NCI-H1417 (cell line): ENCODE data around the gene SPATS2.
A peak's percentile ranks its signal among the peaks of the same experiment; 100 is the strongest.
"Not testable (repeated sequence)": the region's sequence is repeated elsewhere in the genome, so short reads cannot be mapped to it uniquely, and the experiment has no call there.

Source experiments
- DNase-seq, 3 experiments: peaks; one replicate each; lab custom pipeline; 2025; lab: John Stamatoyannopoulos, UW

The SPATS2 gene

DNA sequence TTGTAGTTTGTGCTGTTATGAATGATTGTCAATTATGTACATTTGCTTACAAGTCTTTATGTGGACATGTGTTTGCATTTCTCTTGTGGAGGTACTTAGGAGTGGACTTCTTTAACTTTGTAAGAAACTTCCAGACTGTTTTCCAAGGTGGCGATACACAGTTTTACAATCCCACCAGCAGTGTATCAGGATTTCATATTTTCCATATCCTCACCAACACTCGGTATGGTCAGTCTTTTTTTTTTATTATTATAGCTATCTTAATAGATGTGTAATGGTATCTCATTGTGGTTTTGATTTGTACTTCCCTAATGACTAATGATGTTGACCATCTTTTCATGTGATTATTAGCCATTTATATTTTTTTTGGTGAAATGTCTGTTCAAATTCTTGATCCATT, 97.9 kb downstream of the SPATS2 start:
- DNase-seq, result no peak

DNA sequence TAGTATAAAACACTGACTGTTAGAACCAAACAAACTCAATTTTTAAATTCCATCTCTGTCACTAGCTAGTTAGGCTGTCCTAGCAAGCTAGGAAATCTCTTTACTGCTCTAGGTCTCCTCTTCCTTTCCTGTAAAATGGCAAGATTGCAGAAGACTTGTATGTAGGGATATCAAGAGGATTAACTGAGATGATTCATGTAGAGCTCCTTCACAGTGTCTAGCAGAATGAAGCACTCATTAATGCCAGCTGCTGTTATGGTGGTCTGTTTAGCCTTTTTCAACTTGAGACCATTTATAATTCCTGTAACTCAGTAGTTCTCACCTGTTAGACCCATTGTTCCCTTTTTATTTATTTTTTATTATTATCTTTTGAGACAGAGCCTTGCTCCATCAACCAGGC, 103.7 kb downstream of the SPATS2 start:
- no peak for DNase-seq

GRCh38 chr12:49471557-49471956, 104.3 kb downstream of the SPATS2 start:
- no peak for DNase-seq

DNA sequence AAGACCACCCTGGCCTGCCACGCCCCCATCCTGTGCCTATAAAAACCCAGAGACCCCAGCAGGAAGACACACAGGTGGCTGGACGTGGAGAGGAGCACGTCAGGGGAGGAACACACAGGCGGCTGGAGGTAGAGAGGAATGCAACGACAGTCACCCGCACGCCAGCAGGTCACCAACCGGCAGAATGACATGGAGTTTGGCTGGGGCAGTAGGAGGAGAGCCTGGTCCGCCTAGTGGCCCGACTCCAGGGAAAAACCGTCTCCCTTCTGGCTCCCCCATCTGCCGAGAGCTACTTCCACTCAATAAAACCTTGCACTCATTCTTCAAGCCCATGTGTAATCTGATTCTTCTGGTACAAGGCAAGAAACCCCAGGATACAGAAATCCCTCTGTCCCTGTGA, 108.8 kb downstream of the SPATS2 start:
- DNase-seq, result no peak

- DNase-seq, result no peak
These were observed 111.8 kb downstream of the SPATS2 start for GRCh38 chr12:49478949-49479664.

DNA sequence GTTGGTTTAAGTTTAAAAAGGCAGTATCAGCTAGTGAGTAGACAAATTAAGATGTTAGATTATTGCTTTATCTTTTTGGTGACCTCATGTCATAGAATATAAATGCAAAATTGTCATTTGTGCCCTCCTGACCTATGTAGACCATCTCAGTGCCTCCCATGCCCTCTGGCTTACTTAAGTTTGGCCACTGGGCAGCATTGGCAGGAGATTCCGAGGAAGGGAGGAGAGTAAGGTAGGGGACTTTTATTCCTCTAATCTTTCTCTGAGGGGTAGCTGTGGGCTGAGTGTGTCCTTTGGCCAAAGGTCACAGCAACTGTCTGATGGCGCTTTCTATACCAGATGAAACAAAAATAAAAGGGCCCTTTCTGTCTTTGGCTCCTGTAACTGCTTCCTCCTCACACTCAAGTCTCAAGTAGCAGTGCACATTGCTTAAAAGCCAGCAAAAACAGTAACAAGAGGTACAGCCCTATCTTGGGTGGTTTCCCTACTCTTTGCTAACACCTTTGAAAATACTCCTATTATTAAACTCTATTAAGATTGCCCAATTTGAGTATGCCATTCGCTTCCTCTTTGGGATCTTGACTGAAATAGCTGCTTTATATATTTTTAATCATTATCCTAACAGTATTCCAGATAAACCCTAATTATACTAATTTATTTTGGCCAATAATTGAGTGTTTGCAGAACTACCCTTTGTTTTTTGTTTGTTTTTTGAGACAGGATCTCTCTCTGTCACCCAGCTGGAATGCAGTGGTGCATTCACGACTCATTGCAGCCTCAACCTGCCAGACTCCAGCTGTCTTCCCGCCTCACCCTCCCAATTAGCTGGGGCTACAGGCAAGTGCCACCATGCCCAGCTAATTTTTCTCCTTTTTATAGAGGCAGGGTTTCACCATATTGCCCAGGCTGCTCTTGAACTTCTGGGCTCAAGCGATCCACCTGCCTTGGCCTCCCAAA, 115.1 kb downstream of the SPATS2 start:
- peak in 2 of 3 experiments; percentile 68 to 88 for DNase-seq

DNA sequence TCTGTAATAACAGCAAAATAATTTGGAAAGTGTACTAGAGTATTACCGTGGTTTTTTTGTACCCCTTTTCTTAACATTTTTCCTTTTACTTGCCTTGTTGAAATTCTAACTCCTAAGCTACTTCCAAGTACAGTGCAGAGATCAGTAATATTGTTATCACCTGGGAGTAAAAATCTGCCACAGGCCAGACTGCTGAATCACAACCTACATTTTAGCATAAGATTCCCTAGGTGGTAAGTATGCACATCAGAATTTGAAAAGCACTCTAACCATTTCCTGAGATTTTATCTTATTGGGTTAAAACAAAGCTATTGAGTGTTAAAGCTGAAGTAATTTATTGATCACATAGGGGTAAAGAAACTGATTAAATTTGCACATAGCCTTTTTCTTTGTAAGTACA, 116.4 kb downstream of the SPATS2 start:
- no peak for DNase-seq

- DNase-seq, result no peak
These were observed 120.3 kb downstream of the SPATS2 start for GRCh38 chr12:49487605-49488004.

DNA sequence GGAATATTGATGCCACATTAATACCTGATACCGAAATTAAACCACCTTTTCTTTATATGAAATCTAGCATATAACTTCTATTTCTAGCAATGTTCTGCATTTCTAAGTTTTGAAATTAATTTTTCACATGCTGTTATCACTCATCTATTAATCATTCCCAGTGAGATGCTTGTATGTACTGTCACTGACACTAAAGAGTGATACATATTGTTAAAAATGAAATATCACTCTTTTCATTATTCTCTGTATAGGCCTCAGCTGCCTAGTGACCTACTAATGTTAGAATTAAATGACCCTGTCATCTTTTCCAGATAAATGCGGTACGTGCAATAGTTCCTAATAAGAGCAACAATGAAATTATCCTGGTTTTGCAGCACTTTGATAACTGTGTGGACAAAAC, 121.9 kb downstream of the SPATS2 start:
- DNase-seq, result no peak

- no peak for DNase-seq
These were observed 122.5 kb downstream of the SPATS2 start for GRCh38 chr12:49489720-49490119.

- no peak for DNase-seq
These were observed 124.6 kb downstream of the SPATS2 start for GRCh38 chr12:49491823-49492222.

DNA sequence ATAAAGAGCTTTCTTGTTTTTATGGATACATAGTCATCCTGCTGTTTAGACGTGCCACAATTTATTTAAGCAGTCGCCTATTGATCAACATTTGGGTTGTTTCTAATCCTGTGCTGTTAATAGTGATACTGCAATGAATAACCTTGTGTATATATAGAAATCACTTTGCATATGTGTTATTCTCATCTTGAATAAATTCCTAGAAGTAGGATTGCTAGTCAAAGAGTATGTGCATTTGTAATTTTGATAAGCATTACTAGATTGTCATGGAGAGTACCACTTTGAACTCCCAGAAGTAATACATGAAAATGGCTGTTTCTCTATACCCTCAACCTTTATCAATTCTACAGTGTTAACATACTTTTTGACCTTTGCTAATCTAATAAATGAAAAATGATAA, 126.6 kb downstream of the SPATS2 start:
- DNase-seq, result no peak

DNA sequence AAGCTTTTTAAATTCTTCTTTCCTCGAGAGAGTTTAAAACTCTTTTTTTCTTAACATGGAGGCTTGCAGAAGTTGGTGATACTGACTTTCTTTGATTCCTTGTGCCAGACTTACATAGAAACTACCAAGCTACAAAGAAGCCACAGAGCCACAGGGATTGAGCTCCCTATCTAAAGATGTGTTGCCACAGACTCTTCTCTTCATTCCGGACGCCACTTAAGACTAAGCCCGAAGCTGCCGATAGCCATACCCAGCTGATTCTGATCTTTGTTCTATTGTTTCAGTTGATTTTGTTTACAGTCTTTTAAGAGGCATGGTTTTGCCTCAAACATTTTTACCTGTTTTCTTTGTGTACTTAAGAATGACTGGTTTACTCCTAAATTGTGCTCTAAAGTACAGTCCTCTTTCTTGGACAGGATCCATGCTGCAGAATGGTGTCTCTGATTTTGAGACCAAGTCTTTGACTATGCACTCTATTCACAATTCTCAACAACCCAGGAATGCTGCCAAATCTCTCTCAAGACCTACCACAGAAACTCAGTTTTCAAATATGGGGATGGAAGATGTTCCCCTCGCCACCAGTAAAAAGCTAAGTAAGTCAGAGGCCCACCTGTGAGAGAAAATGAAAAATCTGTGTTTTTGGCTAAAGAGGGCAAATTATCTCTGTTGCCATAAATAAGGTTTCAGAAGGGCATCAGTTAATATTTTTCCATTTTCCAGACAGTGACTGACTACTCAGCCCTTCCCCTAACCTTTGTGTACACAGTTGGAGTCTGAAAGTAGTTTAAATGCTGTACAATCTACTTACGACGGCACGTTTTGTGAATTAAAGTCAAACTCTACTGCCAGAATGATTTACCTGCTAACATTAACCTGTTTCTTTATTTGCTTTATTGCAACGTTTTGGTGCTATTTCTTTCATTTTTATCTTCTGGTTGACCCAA, 129.4 kb downstream of the SPATS2 start:
- no peak for DNase-seq

DNA sequence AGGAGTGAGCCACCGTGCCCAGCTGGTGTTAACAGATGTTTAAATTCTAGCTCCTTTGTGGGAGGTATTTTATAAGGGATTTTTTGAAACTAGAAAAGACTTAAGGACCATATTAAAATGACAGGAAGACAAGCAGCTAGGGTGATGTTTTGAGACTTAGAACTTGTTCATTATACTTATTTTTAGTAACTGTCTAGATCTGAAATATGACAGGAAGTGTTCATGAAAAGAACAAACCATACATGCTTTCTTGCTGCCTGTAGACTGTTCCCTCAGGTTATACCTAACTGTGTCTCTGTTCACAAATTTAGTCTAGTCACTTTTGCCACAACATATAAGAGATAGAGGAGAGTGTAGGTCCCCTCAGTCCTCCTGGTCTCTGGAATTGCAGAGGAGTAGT, 134.6 kb downstream of the SPATS2 start:
- DNase-seq, result no peak

DNA sequence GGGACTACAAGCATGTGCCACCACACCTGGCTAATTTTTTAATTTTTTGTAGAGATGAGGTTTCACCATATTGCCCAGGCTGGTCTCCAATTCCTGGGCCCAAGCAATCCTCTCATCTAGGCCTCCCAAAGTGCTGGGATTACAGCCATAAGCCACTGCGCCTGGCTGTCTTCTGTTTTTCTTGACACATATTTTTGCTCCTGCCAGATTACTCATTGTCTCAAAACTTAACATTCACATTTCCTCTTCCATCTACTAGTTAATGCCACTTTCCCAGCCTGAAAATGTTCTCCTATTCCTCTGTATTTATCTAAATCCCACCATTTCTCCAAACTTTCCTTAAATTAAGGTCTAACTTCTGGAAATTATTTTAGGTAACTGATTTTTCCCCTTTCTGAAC, 135.3 kb downstream of the SPATS2 start:
- no peak for DNase-seq

DNA sequence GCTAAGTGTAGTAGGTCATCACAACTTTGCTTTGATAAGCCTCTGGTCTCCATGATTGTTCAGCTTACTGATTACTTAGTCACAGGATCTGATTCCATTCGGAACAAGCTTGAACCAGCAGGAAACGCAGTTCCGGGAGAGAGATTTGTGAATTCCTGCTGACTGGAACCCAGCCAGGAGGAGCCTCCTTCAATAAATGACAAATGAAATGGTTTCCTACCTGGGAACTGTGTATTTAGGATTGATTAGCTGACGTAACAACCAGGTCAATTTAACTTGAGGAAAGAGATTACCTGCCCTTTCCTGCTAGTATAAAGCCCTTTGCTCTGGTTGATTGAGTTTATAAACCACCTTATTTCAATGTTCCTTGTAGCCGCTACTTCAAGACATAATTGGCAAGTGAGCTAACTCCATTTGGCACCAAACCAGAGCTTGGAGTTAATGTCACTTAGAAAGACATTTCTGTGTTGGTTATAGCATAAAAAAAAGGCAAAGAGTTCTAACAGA, 136.5 kb downstream of the SPATS2 start:
- DNase-seq, result no peak

- DNase-seq, result no peak
These were observed 138.4 kb downstream of the SPATS2 start for GRCh38 chr12:49505672-49506071.

GRCh38 chr12:49507139-49507538, 139.9 kb downstream of the SPATS2 start:
- DNase-seq, result no peak

- DNase-seq, result not testable (repeated sequence)
These were observed 142.4 kb downstream of the SPATS2 start for GRCh38 chr12:49509681-49510080.

DNA sequence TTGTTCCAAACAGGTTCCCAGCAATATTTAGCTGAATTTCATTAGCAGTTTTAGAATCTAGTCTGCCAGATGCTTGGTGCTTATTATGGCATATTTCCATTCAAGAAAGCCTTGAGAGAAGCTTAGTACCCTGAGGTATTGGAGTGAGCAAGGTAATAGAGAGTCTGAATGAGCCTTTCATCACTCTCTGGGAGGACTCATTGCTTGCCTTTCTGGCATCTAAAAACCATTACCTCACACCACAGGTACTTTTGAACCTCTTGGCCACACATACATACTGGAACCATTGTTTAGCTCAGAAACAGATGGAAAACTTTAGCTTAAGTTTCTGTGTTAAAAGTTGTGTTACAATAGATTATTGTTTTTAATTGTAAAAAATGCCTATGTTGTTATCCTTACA, 144.1 kb downstream of the SPATS2 start:
- no peak for DNase-seq

DNA sequence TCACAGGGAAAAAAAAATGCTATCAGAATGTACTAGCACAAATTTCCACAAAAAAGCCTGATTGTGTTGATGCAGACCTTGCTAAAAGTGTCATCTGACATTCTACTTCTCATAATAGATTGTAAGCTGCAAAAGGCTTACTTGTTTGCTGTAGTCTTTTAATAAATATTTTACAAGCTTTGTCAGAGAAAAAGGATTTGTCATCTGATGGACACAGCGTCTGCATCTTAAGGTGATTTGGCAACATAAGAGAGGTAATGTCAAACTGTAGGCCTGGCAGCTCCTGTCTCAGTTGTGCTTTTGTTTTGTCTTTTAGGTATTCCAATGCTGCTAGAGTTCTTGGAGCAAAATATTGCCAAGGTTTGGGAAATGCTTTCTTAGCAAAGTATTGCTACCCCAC, 145.3 kb downstream of the SPATS2 start:
- no peak for DNase-seq

DNA sequence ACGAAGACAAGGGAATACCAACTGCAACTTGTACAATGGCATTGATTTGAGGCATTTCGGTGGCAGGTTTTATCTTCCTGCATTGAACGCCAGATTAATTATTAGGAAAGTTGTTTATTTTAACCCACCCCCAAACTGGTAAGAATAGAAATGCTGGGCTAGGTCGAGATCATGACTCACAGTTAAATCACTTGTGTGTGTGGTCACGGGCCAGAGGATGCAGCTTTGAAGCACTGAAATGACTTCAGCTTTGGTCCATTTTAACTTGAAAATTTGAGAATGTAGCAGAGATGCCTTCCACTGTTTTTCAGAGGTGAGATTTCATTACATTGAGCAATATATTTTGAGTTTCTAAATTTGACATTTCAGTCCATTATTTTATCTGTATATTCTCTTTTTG, 148.0 kb downstream of the SPATS2 start:
- no peak for DNase-seq
